Ovary (tissue), 10 donors: ENCODE measurements around the gene WDR87. TPM values are rescaled to one million over a fixed set of nuclear protein-coding genes. Genes with fewer than 3 reads are reported as not detected.

ENCODE experiments used
- DNase-seq, 5 donors: peaks; one replicate each; pipeline ENCODE4 v3.0.0-alpha.2; 2019 to 2020
- H3K27ac ChIP-seq, 2 donors: fragments of 200-600 bp; one replicate each; pipeline versions ENCODE4 v1.5.1 to v1.8.0; 2019 to 2022
- H3K27me3 ChIP-seq: fragments of 200-600 bp; one replicate; pipeline ENCODE4 v1.8.0; 2022
- H3K36me3 ChIP-seq: fragments of 200-600 bp; sonication (generic); one replicate; pipeline ENCODE4 v1.5.1; 2019
- H3K4me1 ChIP-seq: one replicate; pipeline ENCODE4 v1.8.1; 2013; ENCODE audit warnings: mild to moderate bottlenecking, moderate library complexity; ENCODE audit not compliant: insufficient read depth
- H3K4me3 ChIP-seq: fragments of 200-600 bp; sonication (generic); one replicate; pipeline ENCODE4 v1.5.1; 2017
- H3K9me3 ChIP-seq, 2 donors: fragments of 200-600 bp in 1 of 2; sonication (generic) in 1 of 2; one replicate each; pipeline versions ENCODE4 v1.5.1 to v1.8.1; 2013 to 2019; ENCODE audit warnings: mild to moderate bottlenecking in 1 of 2, moderate library complexity in 1 of 2
- CTCF ChIP-seq, 3 donors: fragments of 450-650 bp in 2 of 3; fragments of 200-600 bp in 1 of 3; IDR thresholded peaks; one replicate each; pipeline versions ENCODE4 v1.5.1 to v1.8.0; 2016 to 2022; ENCODE audit warnings: antibody characterized with exemption in 3 of 3, mild to moderate bottlenecking in 1 of 3
- EP300 ChIP-seq: sonication (generic); formaldehyde crosslinking; IDR thresholded peaks from one replicate; pipeline ENCODE4 v1.6.1; 2017; ENCODE audit warnings: antibody characterized with exemption
- POLR2A ChIP-seq: fragments of 450-650 bp; IDR thresholded peaks from one replicate; pipeline ENCODE4 v1.6.1; 2017; ENCODE audit warnings: antibody characterized with exemption, mild to moderate bottlenecking, moderate library complexity
- WGBS, 3 donors: extraction: QIAGEN DNeasy Blood & Tissue Kit in 1 of 3; methylation state at CpG; one replicate each; pipeline versions ENCODE4 v1.1.5 to v1.1.7; 2013 to 2017; 5-methylcytosine and 5-hydroxymethylcytosine counted together
- intact Hi-C, 4 donors: fragments of 100-400 bp; cut with DNase I; formaldehyde crosslinking; loops; one replicate each; pipeline versions ENCODE4 v1.11.0 to v1.15.1; 2022 to 2023
- long read RNA-seq, 3 donors: library from polyadenylated mRNA in 2 of 3; unstranded in 2 of 3; transcript quantifications; one replicate each; pipeline ENCODE4 v2.0.0 and lab custom pipeline, GENCODE V29; 2021 to 2026
- polyA plus RNA-seq, 2 donors: library from polyadenylated mRNA; stranded (reverse); fragments of 200-250 nt in 1 of 2; fragments of 350-450 nt in 1 of 2; fragmentation: Illumina TruSeq in 1 of 2; extraction: RNeasy Lipid Tissue Mini Kit (QIAGEN cat#74804) in 1 of 2; gene quantifications; one replicate each; pipeline ENCODE4 v1.2.3, GENCODE V29; 2013 to 2014
- total RNA-seq, 7 donors: library from RNA; depleted of rRNA in 2 of 7; stranded (reverse); fragments of >200 nt in 2 of 7; fragmentation: NEBNext Ultra II Directional in 3 of 7; extraction: Animal tissue kit (Norgen Biotek cat#: 25700) in 3 of 7; gene quantifications; one replicate each; pipeline versions ENCODE4 v1.1.0 to v1.2.4, GENCODE V29; 2016 to 2023
- donor health status: DM: no; HTN: no; CAD: no; lungs with moderate emphysema.
- donor health status: DM: no; HTN: no; CAD: no.
- donor health status: Bipolar disorder and iron deficiency.
- donor health status: DM: yes; HTN: yes; CAD: no.
- donor health status: DM: no; HTN: no; CAD: no.
- donor health status: DM: yes; HTN: yes; CAD: no.

Gene WDR87
- total RNA-seq (not detected), polyA plus RNA-seq (not detected)
- long read RNA-seq, donor 1, result 0 reads
- long read RNA-seq, donor 2, result 0 reads
- long read RNA-seq, donor 3, result 0 reads

DNA sequence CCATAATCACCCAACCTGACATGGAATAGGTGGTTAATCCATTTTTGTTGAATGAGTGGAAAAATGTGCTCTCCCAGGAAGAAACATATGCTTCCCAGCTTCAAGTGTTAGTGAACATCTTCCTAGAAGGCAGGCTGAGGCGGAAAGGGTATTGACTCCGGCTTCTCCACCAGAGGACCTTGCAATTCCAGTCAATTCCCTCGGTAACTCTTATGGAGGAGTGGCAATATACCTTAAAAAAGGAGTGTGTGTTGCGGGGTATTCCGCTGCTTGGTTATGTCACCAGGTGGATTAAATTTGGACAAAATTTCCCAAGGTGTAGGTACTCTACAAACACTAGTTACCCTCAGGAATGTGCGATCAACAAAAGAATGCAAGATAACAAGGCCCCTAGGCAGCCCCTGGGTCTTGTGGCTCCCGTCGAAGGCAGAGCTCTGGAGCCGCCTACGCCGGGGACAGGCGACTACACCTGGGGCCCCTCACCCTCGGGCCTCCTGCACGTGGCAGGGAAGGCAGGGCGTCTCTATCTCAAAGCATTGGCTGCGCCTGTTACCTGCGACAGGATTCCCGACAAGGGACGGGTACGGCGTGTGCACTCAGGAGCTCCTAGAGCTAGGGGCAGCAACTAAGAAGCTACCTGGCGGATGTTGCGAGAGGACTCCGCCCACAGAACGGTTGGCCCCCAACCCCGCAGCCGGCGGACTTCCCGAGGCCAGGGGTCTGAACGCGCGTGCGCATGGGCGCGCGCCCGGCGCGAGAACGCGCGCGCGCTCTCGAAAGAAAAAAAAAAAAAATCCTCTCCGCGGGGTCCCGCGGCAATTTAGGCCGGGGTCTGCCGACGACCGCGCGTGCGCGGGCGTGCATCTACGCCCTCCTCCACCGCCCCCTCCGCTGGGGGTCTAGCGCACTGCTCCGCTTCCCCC lies at the start of gene WDR87:
Gene WDR87, minus strand, starts transcription at position 649 of the 923 bp plus-strand sequence. CDS start 8,355 bp downstream, outside the sequence.
- 6 to 7% (median 6%) methylated on average over 63 of the region's 63 CpGs for WGBS, 3 donors
- peak within 1 kb of the TSS; percentile 92 for H3K4me3 ChIP-seq
- H3K27me3 ChIP-seq, result no peaks in the 10 kb centered on the region
- TF ChIP-seq EP300, result no peak
- TF ChIP-seq CTCF (IDR thresholded peaks at IDR 0.05), result no peak
- no peak for TF ChIP-seq POLR2A
- DNase-seq, result peak in 1 of 5 donors; percentile 18
- intact Hi-C loops, result loop anchor here in 2 of 4 donors (10.0 kb wide), 1 partner anchor 319 kb away; the partner anchor contains the start of gene DPF1 (in 2 of the 2)
- H3K27ac ChIP-seq, result no peak within 1 kb of the TSS
- H3K4me1 ChIP-seq, result peaks cover 5% of the 10 kb centered on the region
- H3K36me3 ChIP-seq, result no peaks in the 10 kb centered on the region
- no peaks in the 10 kb centered on the region for H3K9me3 ChIP-seq

- intact Hi-C loops, result no loop called here
- Histone ChIP-seq H3K4me3 (no peak overlapping the region), H3K27me3 (no peaks in the 10 kb centered on the region), H3K36me3 (no peaks in the 10 kb centered on the region), H3K9me3 (no peaks in the 10 kb centered on the region), H3K4me1 (peaks cover 2% of the 10 kb centered on the region), H3K27ac (no peak overlapping the region)
- TF ChIP-seq CTCF (IDR thresholded peaks at IDR 0.05) (no peak), POLR2A (no peak), EP300 (no peak)
- no peak for DNase-seq
- WGBS, 3 donors, result 89 to 96% (median 92%) methylated on average over 8 of the region's 8 CpGs
Observed at GRCh38 chr19:37955986-37956385, 49.6 kb upstream of the WDR87 start.

DNA sequence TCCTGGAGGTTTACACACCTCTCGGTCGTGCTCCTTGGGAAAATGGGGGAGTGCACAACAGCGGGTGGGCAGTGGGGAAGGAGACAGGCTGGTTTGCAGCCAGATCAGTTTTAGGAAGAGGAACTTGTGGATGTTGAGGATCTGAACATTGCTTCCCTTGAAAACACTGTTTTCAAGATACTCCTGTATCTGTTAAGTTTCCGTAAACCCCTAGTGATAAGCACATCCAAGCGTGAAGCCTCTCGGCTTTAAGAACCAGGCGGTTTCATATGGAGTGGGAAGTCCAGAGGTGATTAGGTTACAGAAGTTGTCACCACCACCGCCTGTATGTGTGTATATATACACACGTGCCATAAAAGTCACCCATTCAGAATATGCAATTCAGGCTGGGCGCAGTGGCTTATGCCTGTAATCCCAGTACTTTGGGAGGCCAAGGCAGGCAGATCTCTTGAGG lies 48.1 kb upstream of the WDR87 start:
- DNase-seq, result no peak
- WGBS, 3 donors, result 63 to 68% (median 66%) methylated on average over 10 of the region's 10 CpGs
- no peaks in the 10 kb centered on the region for H3K36me3 ChIP-seq
- no peak overlapping the region for H3K4me3 ChIP-seq
- H3K9me3 ChIP-seq, result no peaks in the 10 kb centered on the region
- H3K27ac ChIP-seq, result no peak overlapping the region
- TF ChIP-seq CTCF (IDR thresholded peaks at IDR 0.05) (no peak), EP300 (no peak), POLR2A (no peak)
- H3K27me3 ChIP-seq, result no peaks in the 10 kb centered on the region
- intact Hi-C loops, result no loop called here
- H3K4me1 ChIP-seq, result peaks cover 1% of the 10 kb centered on the region

DNA sequence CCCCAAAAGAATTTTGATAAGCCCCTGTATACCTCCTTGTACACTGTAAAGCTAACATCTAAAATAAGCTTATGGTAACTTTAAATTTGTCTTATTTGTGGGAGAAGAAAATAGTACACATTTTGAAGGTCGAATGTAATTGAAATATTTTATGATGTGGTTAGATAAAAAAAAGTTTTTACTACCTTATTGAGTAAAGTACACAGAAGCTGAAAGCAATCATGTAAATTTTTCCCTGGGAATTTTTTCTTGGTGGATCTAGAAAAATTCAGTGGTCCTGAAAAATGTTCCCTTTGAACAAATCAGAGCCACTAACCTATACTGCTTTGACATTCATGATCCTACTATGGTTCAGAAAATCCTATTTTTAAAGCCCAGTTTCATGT lies 47.5 kb upstream of the WDR87 start:
- H3K4me3 ChIP-seq, result no peak overlapping the region

More for the DNA sequence above, 47.5 kb upstream of the WDR87 start:
- peaks cover 1% of the 10 kb centered on the region for H3K4me1 ChIP-seq
- no peaks in the 10 kb centered on the region for H3K9me3 ChIP-seq
- no peak overlapping the region for H3K27ac ChIP-seq
- H3K27me3 ChIP-seq, result no peaks in the 10 kb centered on the region
- WGBS, 3 donors, result 18 to 22% (median 19%) methylated on average over 1 of the region's 1 CpG
- intact Hi-C loops, result no loop called here
- no peak for TF ChIP-seq POLR2A
- no peak for DNase-seq
- no peaks in the 10 kb centered on the region for H3K36me3 ChIP-seq
